Osteoblast (primary cell): Measurements from ENCODE around the gene EFS. TPM values are rescaled to one million over a fixed set of nuclear protein-coding genes. Genes with fewer than 3 reads are reported as not detected.

Experiments
- DNase-seq: peaks from one replicate; pipeline ENCODE4 v3.0.0; 2011; ENCODE audit warnings: low spot score, mixed read lengths; ENCODE audit not compliant: insufficient read length; ENCODE audit errors: missing footprints
- H2AFZ ChIP-seq: 2 replicates; pipeline ENCODE4 v1.6.0; 2011; ENCODE audit warnings: mild to moderate bottlenecking, low read length
- H3K27ac ChIP-seq: 2 replicates; pipeline ENCODE4 v1.5.1; 2011; ENCODE audit warnings: mild to moderate bottlenecking, low read depth, low read length, moderate library complexity
- H3K27me3 ChIP-seq: 2 replicates; pipeline ENCODE4 v1.6.0; 2012; ENCODE audit warnings: mild to moderate bottlenecking, control low read depth, inconsistent platforms, low read length, moderate library complexity; ENCODE audit not compliant: insufficient read depth
- H3K36me3 ChIP-seq: 2 replicates; pipeline ENCODE4 v1.5.1; 2011; ENCODE audit warnings: mild to moderate bottlenecking, low read length, control low read depth, moderate library complexity; ENCODE audit not compliant: insufficient read depth
- H3K4me1 ChIP-seq: 2 replicates; pipeline ENCODE4 v1.5.1; 2011; ENCODE audit warnings: mild to moderate bottlenecking, low read length, control low read depth, moderate library complexity; ENCODE audit not compliant: insufficient read depth
- H3K4me2 ChIP-seq: 2 replicates; pipeline ENCODE4 v1.6.0; 2011; ENCODE audit warnings: mild to moderate bottlenecking, low read length; ENCODE audit not compliant: insufficient read depth
- H3K4me3 ChIP-seq: fragments of 200-600 bp; sonication (generic); 3 replicates; pipeline ENCODE4 v1.5.1; 2012; ENCODE audit warnings: mild to moderate bottlenecking, low read length, inconsistent platforms; ENCODE audit not compliant: insufficient read depth
- H3K79me2 ChIP-seq: 2 replicates; pipeline ENCODE4 v1.6.0; 2012; ENCODE audit warnings: mild to moderate bottlenecking, low read length, control low read depth, inconsistent platforms; ENCODE audit not compliant: insufficient read depth
- H3K9me3 ChIP-seq: 2 replicates; pipeline ENCODE4 v1.5.1; 2011; ENCODE audit warnings: low read depth, low read length, control low read depth
- H4K20me1 ChIP-seq: 2 replicates; pipeline ENCODE4 v1.6.0; 2012; ENCODE audit warnings: mild to moderate bottlenecking, low read length, control low read depth; ENCODE audit not compliant: insufficient read depth
- CTCF ChIP-seq: IDR thresholded peaks from 2 replicates; pipeline ENCODE4 v1.5.1; 2011; ENCODE audit warnings: mild to moderate bottlenecking, low read depth, low read length, moderate library complexity; ENCODE audit errors: extremely low read depth
- total RNA-seq: library from RNA; depleted of rRNA; stranded (reverse); fragments of >200 nt; gene quantifications from 2 replicates; pipeline ENCODE4 v1.2.3, GENCODE V29; 2012

EFS gene
- total RNA-seq, 1 donor = 9.8 TPM

GRCh38 chr14:23361320-23361719 is 3.7 kb downstream of the EFS start:
- Histone ChIP-seq H3K27ac (peak overlapping the region; percentile 46), H3K9me3 (no peaks in the 10 kb centered on the region), H4K20me1 (no peaks in the 10 kb centered on the region), H3K79me2 (peaks cover 4% of the 10 kb centered on the region), H3K4me1 (peaks cover 5% of the 10 kb centered on the region), H3K36me3 (peaks cover 12% of the 10 kb centered on the region), H3K4me3 (no peak overlapping the region), H2AFZ (no peak overlapping the region), H3K4me2 (no peak overlapping the region), H3K27me3 (no peaks in the 10 kb centered on the region)
- no peak for TF ChIP-seq CTCF
- peak; percentile 95 for DNase-seq

GRCh38 chr14:23360496-23360895 is 4.5 kb downstream of the EFS start:
- Histone ChIP-seq H3K4me2 (no peak overlapping the region), H3K27ac (no peak overlapping the region), H3K79me2 (peaks cover 4% of the 10 kb centered on the region), H4K20me1 (no peaks in the 10 kb centered on the region), H3K27me3 (no peaks in the 10 kb centered on the region), H2AFZ (no peak overlapping the region), H3K4me3 (no peak overlapping the region), H3K4me1 (peaks cover 5% of the 10 kb centered on the region), H3K9me3 (no peaks in the 10 kb centered on the region), H3K36me3 (peaks cover 12% of the 10 kb centered on the region)
- peak; percentile 8 for TF ChIP-seq CTCF
- peak; percentile 64 for DNase-seq

GRCh38 chr14:23359722-23360447 is 5.1 kb downstream of the EFS start:
- no peaks in the 10 kb centered on the region for H4K20me1 ChIP-seq
- peaks cover 5% of the 10 kb centered on the region for H3K4me1 ChIP-seq

More at GRCh38 chr14:23359722-23360447, 5.1 kb downstream of the EFS start:
- H3K4me2 ChIP-seq = no peak overlapping the region
- no peak for TF ChIP-seq CTCF
- no peak overlapping the region for H2AFZ ChIP-seq
- no peak overlapping the region for H3K4me3 ChIP-seq
- no peaks in the 10 kb centered on the region for H3K27me3 ChIP-seq
- H3K36me3 ChIP-seq = peaks cover 12% of the 10 kb centered on the region
- DNase-seq = peak; percentile 25
- H3K79me2 ChIP-seq = peaks cover 4% of the 10 kb centered on the region
- no peak overlapping the region for H3K27ac ChIP-seq
- H3K9me3 ChIP-seq = no peaks in the 10 kb centered on the region
